ENCODE results near the gene GRID2.

DNA sequence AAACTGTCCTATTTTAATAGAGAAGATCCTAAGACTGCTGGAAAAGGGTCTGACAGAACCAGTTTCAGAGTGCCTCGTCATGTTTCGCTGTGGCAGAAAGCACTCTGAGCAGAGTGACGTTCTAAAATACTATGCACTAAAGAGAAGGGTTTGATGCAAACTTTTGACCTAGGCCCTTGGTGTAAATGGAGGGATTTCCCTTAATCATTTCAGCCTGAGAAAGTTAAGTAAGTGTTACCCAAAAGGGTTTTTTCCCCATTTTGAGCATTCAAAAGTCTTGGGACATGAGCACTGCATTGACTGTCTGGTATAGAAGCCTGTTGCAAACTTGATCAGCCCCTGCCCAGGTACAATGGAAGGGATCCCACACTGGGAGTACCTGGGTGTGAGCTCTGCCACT is 1367.3 kb downstream of the GRID2 start:
- TF ChIP-seq POLR2A (IDR thresholded peaks at IDR 0.05; ENCODE audit: low read depth, low read length) (no peak), POLR2AphosphoS5 (IDR thresholded peaks at IDR 0.05; ENCODE audit: low read depth, low read length) (no peak), TAF1 (IDR thresholded peaks at IDR 0.05; ENCODE audit: low read depth, low read length) (no peak), SPI1 (IDR thresholded peaks at IDR 0.05; ENCODE audit: low read depth, low read length) (no peak), PAX5 (IDR thresholded peaks at IDR 0.05; ENCODE audit: insufficient read depth, low read length, severe bottlenecking) (no peak)

Measured in GM12891 (cell line).